Vagina (tissue), 2 donors: ENCODE measurements around the gene KLHL3. TPM values are rescaled to one million over a fixed set of nuclear protein-coding genes. Genes with fewer than 3 reads are reported as not detected.

Experiments used
- DNase-seq, 2 donors: peaks; one replicate each; pipeline ENCODE4 v3.0.0-alpha.2; 2017; ENCODE audit errors: extremely low spot score in 2 of 2
- H3K27ac ChIP-seq: fragments of 200-600 bp; sonication (generic); one replicate; pipeline ENCODE4 v1.5.1; 2019
- H3K27me3 ChIP-seq: fragments of 200-600 bp; sonication (generic); one replicate; pipeline ENCODE4 v1.5.1; 2019
- H3K36me3 ChIP-seq, 2 donors: fragments of 200-600 bp; sonication (generic); one replicate each; pipeline ENCODE4 v1.5.1; 2017 to 2019
- H3K4me1 ChIP-seq: fragments of 200-600 bp; sonication (generic); one replicate; pipeline ENCODE4 v1.5.1; 2019
- H3K4me3 ChIP-seq, 2 donors: fragments of 200-600 bp; sonication (generic); 1 replicate in 1 of 2; 2 replicates in 1 of 2; pipeline ENCODE4 v1.5.1; 2016 to 2019
- H3K9me3 ChIP-seq: fragments of 200-600 bp; sonication (generic); one replicate; pipeline ENCODE4 v1.5.1; 2019
- POLR2A ChIP-seq, 2 donors: fragments of 450-650 bp; IDR thresholded peaks; one replicate each; pipeline ENCODE4 v1.6.1; 2017; ENCODE audit warnings: antibody characterized with exemption in 2 of 2, mild to moderate bottlenecking in 2 of 2, moderate library complexity in 2 of 2
- POLR2AphosphoS5 ChIP-seq, 2 donors: sonication (generic); formaldehyde crosslinking; IDR thresholded peaks; one replicate each; pipeline ENCODE4 v1.9.0; 2017; ENCODE audit warnings: antibody characterized with exemption in 2 of 2, mild to moderate bottlenecking in 2 of 2, low read depth in 1 of 2; ENCODE audit not compliant: insufficient read depth in 1 of 2
- intact Hi-C: fragments of 100-400 bp; cut with DNase I; formaldehyde crosslinking; loops from one replicate; pipeline ENCODE4 v1.15.1; 2023
- total RNA-seq: library from RNA; depleted of rRNA; stranded (reverse); fragments of >200 nt; gene quantifications from one replicate; pipeline ENCODE4 v1.2.3, GENCODE V29; 2016
- TF ChIP-seq, protein P1 (sequence below), 3 experiments: fragments of 450-650 bp in 2 of 3; fragments of 200-600 bp in 1 of 3; sonication (generic) in 1 of 3; IDR thresholded peaks; one replicate each; pipeline ENCODE4 v1.5.1; 2017 to 2019; ENCODE audit warnings: antibody characterized with exemption in 3 of 3, mild to moderate bottlenecking in 2 of 3, moderate library complexity in 2 of 3

Gene KLHL3
- total RNA-seq, 1 donor from 2014 or later = 7.4 TPM

DNA sequence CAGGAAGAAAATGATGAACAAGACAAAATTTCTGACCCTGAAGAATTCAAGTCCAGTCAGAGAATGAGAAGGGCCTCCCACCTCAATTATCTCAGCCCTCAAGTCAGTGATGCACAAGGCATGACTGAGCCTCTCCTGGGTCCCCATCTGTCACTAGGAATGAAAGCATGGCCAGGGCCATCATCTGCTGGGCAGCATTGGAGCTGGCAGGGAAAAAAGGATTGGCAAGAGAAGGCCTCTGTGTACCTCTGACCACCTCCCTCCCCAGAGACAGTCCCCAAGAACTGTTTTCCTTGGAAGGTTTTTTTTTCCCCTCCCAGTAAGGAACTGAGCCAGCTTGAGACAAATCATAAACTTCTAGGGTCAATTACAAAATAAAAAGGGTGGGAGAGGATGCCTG is 76.7 kb downstream of the KLHL3 start:
- Histone ChIP-seq H3K4me3 (no peak overlapping the region), H3K27me3 (no peaks in the 10 kb centered on the region), H3K27ac (no peak overlapping the region), H3K36me3 (no peaks in the 10 kb centered on the region), H3K9me3 (no peaks in the 10 kb centered on the region), H3K4me1 (peaks cover 5% of the 10 kb centered on the region)
- no peak for DNase-seq
- intact Hi-C loops = no loop called here
- no peak for TF ChIP-seq POLR2AphosphoS5 (IDR thresholded peaks at IDR 0.05; ENCODE audit: insufficient read depth in 1 of 2, low read depth in 1 of 2)
- TF ChIP-seq POLR2A (IDR thresholded peaks at IDR 0.05) = no peak
- TF ChIP-seq, protein P1, sequence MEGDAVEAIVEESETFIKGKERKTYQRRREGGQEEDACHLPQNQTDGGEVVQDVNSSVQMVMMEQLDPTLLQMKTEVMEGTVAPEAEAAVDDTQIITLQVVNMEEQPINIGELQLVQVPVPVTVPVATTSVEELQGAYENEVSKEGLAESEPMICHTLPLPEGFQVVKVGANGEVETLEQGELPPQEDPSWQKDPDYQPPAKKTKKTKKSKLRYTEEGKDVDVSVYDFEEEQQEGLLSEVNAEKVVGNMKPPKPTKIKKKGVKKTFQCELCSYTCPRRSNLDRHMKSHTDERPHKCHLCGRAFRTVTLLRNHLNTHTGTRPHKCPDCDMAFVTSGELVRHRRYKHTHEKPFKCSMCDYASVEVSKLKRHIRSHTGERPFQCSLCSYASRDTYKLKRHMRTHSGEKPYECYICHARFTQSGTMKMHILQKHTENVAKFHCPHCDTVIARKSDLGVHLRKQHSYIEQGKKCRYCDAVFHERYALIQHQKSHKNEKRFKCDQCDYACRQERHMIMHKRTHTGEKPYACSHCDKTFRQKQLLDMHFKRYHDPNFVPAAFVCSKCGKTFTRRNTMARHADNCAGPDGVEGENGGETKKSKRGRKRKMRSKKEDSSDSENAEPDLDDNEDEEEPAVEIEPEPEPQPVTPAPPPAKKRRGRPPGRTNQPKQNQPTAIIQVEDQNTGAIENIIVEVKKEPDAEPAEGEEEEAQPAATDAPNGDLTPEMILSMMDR (IDR thresholded peaks at IDR 0.05) = no peak

DNA sequence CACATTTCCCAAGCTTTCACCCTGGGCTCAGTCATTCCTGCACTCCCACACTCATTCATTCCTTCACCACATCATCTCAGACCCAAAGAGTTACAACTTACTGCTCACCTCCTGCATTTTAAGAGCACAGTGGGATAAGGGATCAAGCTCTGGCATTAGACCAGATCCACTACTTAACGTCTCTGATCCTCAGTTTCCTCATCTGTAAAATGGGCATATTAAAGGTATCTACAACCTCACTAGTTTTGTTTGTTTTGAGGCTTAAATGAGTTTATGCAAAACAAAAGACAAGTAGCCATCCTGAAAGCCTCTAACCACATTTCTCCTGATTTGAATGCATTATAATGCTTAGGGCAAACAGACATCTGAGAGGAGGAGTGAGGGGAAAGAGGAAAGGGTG is 77.6 kb downstream of the KLHL3 start:
- intact Hi-C loops = no loop called here
- no peak for DNase-seq
- TF ChIP-seq POLR2A (IDR thresholded peaks at IDR 0.05) (no peak), POLR2AphosphoS5 (IDR thresholded peaks at IDR 0.05; ENCODE audit: insufficient read depth in 1 of 2, low read depth in 1 of 2) (no peak)
- TF ChIP-seq, protein P1 (IDR thresholded peaks at IDR 0.05) = no peak
- Histone ChIP-seq H3K36me3 (no peaks in the 10 kb centered on the region), H3K4me1 (peaks cover 5% of the 10 kb centered on the region), H3K4me3 (no peak overlapping the region), H3K9me3 (no peaks in the 10 kb centered on the region), H3K27ac (no peak overlapping the region), H3K27me3 (no peaks in the 10 kb centered on the region)

DNA sequence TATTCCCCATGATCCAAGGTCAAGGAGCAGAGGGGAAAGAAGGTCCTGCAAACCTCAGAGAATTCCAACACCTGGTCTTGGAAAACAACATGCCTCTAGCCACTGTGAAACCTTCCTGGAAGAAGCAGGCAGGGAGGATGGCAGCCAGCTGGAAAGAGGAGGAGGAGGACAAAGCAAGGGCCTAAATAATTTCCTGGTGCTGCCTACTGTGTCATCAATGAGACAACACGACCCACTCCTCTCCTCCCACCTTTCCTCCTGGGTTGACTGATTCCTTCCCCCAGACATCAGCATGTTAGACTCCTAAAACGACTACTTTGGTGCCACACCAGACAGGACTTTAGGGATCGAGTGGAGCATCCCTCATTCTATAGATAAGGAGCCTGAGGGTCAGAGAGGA is 78.8 kb downstream of the KLHL3 start:
- no peak overlapping the region for H3K4me3 ChIP-seq
- no peaks in the 10 kb centered on the region for H3K9me3 ChIP-seq
- intact Hi-C loops = no loop called here
- H3K4me1 ChIP-seq = peaks cover 5% of the 10 kb centered on the region
- no peaks in the 10 kb centered on the region for H3K36me3 ChIP-seq
- TF ChIP-seq POLR2AphosphoS5 (IDR thresholded peaks at IDR 0.05; ENCODE audit: insufficient read depth in 1 of 2, low read depth in 1 of 2) = no peak
- TF ChIP-seq POLR2A (IDR thresholded peaks at IDR 0.05) = no peak
- TF ChIP-seq, protein P1 (IDR thresholded peaks at IDR 0.05) = no peak
- H3K27ac ChIP-seq = no peak overlapping the region
- no peak for DNase-seq
- no peaks in the 10 kb centered on the region for H3K27me3 ChIP-seq

DNA sequence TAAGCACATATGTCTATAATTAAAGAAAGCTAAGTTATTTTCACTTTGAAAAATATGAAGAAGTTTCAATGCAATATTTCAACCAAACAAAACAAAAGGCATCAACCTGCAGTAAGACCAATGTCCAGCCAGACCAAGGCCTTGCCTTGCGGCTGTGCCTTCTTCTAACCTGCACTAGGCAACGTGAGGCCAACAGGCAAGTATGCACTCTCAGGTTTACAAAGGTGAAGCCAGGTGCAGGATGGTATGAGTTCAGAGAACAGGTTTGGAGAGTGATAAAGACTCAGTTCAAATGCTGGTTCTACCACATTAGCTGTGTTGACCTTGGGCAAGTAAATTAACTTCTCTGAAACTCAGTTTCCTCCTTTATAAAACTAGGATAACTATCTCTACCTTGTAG is 79.3 kb downstream of the KLHL3 start:
- no peak for DNase-seq
- Histone ChIP-seq H3K9me3 (no peaks in the 10 kb centered on the region), H3K27ac (no peak overlapping the region), H3K36me3 (no peaks in the 10 kb centered on the region), H3K4me1 (peaks cover 5% of the 10 kb centered on the region), H3K27me3 (no peaks in the 10 kb centered on the region), H3K4me3 (no peak overlapping the region)
- TF ChIP-seq POLR2A (IDR thresholded peaks at IDR 0.05) (no peak), POLR2AphosphoS5 (IDR thresholded peaks at IDR 0.05; ENCODE audit: insufficient read depth in 1 of 2, low read depth in 1 of 2) (no peak)
- TF ChIP-seq, protein P1 (IDR thresholded peaks at IDR 0.05) = no peak
- intact Hi-C loops = no loop called here

DNA sequence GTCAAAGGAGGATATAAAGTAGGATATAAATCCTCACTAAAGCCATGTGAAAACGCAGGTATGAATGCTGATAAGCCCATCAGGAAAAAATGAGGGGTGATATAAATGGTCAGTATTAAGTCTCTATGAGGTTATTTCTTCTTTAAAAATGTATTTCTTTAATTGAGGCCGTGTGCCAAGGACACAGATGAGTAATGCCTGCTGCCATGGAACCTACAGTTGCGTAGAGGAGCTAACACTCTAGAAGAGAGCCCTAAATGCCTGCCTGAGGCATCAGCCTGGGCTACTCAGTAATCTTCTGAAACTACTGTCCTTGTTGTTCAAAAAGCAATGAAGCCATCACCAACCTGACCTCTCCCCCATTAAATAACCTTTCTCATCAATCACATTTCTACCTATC is 84.9 kb downstream of the KLHL3 start:
- Histone ChIP-seq H3K4me3 (no peak overlapping the region), H3K36me3 (no peaks in the 10 kb centered on the region), H3K4me1 (no peaks in the 10 kb centered on the region), H3K27ac (no peak overlapping the region), H3K9me3 (no peaks in the 10 kb centered on the region), H3K27me3 (no peaks in the 10 kb centered on the region)
- TF ChIP-seq, protein P1 (IDR thresholded peaks at IDR 0.05) = no peak
- TF ChIP-seq POLR2AphosphoS5 (IDR thresholded peaks at IDR 0.05; ENCODE audit: insufficient read depth in 1 of 2, low read depth in 1 of 2) (no peak), POLR2A (IDR thresholded peaks at IDR 0.05) (no peak)
- DNase-seq = no peak
- intact Hi-C loops = no loop called here
